Measurements from ENCODE around the gene EXOC6B.

DNA sequence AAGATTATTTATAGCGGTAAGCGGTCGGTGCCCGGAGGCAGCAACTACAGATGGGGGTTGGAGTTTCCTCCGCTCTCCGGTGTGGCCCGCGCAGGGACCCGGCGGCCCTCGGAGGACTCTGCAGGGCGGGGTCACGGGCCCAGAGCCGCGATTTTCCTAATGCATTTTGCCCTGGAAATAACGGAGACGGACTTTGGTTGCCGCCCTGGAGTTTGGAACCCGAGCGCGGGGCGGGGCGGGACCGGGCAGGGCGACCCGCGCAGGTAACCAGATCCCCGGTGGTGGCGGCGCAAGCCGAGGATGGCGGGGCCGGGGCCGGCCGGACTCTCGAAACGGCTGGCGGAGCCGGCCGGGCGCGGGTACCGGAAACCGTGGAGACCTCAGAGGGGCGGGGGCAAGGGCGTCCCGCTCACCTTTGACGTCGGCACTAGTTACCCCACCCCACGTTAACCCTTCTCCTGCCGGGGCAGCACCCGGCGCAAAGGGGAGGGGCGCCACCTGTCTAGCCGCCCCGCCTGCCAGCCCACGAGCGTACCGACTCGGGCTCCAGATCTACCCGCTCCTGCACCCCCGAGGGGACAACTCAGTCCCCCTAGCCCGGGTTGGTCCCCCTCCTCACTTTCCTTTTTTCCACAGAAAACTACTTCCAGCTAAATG is 681.1 kb downstream of the EXOC6B start:
- TF ChIP-seq, protein P1, sequence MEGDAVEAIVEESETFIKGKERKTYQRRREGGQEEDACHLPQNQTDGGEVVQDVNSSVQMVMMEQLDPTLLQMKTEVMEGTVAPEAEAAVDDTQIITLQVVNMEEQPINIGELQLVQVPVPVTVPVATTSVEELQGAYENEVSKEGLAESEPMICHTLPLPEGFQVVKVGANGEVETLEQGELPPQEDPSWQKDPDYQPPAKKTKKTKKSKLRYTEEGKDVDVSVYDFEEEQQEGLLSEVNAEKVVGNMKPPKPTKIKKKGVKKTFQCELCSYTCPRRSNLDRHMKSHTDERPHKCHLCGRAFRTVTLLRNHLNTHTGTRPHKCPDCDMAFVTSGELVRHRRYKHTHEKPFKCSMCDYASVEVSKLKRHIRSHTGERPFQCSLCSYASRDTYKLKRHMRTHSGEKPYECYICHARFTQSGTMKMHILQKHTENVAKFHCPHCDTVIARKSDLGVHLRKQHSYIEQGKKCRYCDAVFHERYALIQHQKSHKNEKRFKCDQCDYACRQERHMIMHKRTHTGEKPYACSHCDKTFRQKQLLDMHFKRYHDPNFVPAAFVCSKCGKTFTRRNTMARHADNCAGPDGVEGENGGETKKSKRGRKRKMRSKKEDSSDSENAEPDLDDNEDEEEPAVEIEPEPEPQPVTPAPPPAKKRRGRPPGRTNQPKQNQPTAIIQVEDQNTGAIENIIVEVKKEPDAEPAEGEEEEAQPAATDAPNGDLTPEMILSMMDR (conservative IDR thresholded peaks at IDR 0.05), result no peak; the same call in 1 of the 2 replicates
- no peak for TF ChIP-seq EZH2 (IDR thresholded peaks at IDR 0.05; ENCODE audit: low read depth)
